H1 (cell line): ENCODE results near the gene TUBE1. TPM values are rescaled to one million over a fixed set of nuclear protein-coding genes. Genes with fewer than 3 reads are reported as not detected.

Source experiments
- CTCF ChIA-PET: fragments of 300-600 bp; sonication (Branson Sonifier 250); formaldehyde crosslinking; loops from one replicate; lab custom pipeline; 2021; ENCODE audit not compliant: partially characterized antibody; lab: Charles Lee
- POLR2A ChIA-PET: fragments of 300-600 bp; sonication (Branson Sonifier 250); formaldehyde crosslinking; loops from one replicate; lab custom pipeline; 2021; ENCODE audit warnings: inconsistent platforms; ENCODE audit not compliant: partially characterized antibody; lab: Charles Lee
- DNase-seq, 2 experiments: peaks; one replicate each; pipeline versions ENCODE4 v3.0.0 to v3.0.0-alpha.2; 2010 to 2022; ENCODE audit warnings: low spot score in 2 of 2, low read depth in 1 of 2, mixed read lengths in 1 of 2
- FAIRE-seq: peaks from 2 replicates; lab custom pipeline; 2011; peaks lifted over from hg19 to GRCh38; lab: Jason Lieb, UNC
- H2AFZ ChIP-seq: 2 replicates; pipeline ENCODE4 v1.8.1; 2012; ENCODE audit warnings: low read length, inconsistent platforms
- H2AK5ac ChIP-seq: 2 replicates; pipeline ENCODE4 v1.6.1; 2013; ENCODE audit warnings: low read depth, low read length
- H2BK120ac ChIP-seq: replicated peaks from 2 replicates; pipeline ENCODE3; 2013; ENCODE audit warnings: low read depth, low read length, inconsistent platforms
- H2BK12ac ChIP-seq: 2 replicates; pipeline ENCODE4 v1.6.1; 2013; ENCODE audit warnings: low read depth, low read length
- H2BK15ac ChIP-seq: 2 replicates; pipeline ENCODE4 v1.6.1; 2013; ENCODE audit warnings: low read length
- H2BK20ac ChIP-seq: 2 replicates; pipeline ENCODE4 v1.6.1; 2013; ENCODE audit warnings: low read length
- H2BK5ac ChIP-seq: 2 replicates; pipeline ENCODE4 v1.6.1; 2013; ENCODE audit warnings: low read depth, low read length
- H3K14ac ChIP-seq: 2 replicates; pipeline ENCODE4 v1.6.1; 2013; ENCODE audit warnings: inconsistent platforms; ENCODE audit not compliant: insufficient read length
- H3K18ac ChIP-seq: 2 replicates; pipeline ENCODE4 v1.6.1; 2013; ENCODE audit warnings: low read length; ENCODE audit errors: extremely low read depth
- H3K23ac ChIP-seq: 2 replicates; pipeline ENCODE4 v1.6.1; 2013; ENCODE audit warnings: inconsistent platforms; ENCODE audit not compliant: insufficient read length
- H3K23me2 ChIP-seq: 2 replicates; pipeline ENCODE4 v1.6.1; 2013; ENCODE audit warnings: low read depth, low read length
- H3K27ac ChIP-seq: 2 replicates; pipeline ENCODE4 v1.6.1; 2011; ENCODE audit warnings: low read depth, low read length, inconsistent platforms
- H3K27me3 ChIP-seq, 4 experiments: replicated peaks in 1 of 4; 1 replicate in 1 of 4; 2 replicates in 3 of 4; pipeline versions ENCODE4 v1.6.1 to v1.8.1; 2011 to 2013; ENCODE audit warnings: low read length in 3 of 4, mild to moderate bottlenecking in 3 of 4, inconsistent platforms in 2 of 4, mixed read lengths in 2 of 4, moderate library complexity in 1 of 4; ENCODE audit not compliant: control insufficient read depth in 3 of 4, insufficient read depth in 3 of 4; ENCODE audit errors: extremely low read depth in 1 of 4
- H3K36me3 ChIP-seq, 4 experiments: 2 replicates each; pipeline versions ENCODE4 v1.6.1 to v1.8.1; 2011 to 2013; ENCODE audit warnings: mild to moderate bottlenecking in 4 of 4, low read length in 3 of 4, moderate library complexity in 2 of 4, control low read depth in 1 of 4, inconsistent platforms in 1 of 4; ENCODE audit not compliant: insufficient read depth in 4 of 4, control insufficient read depth in 2 of 4
- H3K4ac ChIP-seq: replicated peaks from 2 replicates; pipeline ENCODE3; 2013; ENCODE audit warnings: low read length, low read depth, mixed read lengths, inconsistent platforms; ENCODE audit not compliant: insufficient read length
- H3K4me1 ChIP-seq, 4 experiments: replicated peaks in 1 of 4; 1 replicate in 1 of 4; 2 replicates in 3 of 4; pipeline versions ENCODE4 v1.6.1 to v1.8.1; 2011 to 2013; ENCODE audit warnings: low read length in 3 of 4, inconsistent platforms in 2 of 4, mixed read lengths in 1 of 4; ENCODE audit not compliant: insufficient read depth in 4 of 4, control insufficient read depth in 3 of 4
- H3K4me2 ChIP-seq, 2 experiments: 2 replicates each; pipeline versions ENCODE4 v1.6.1 to v1.8.1; 2011 to 2013; ENCODE audit warnings: low read depth in 2 of 2, low read length in 2 of 2, control low read depth in 1 of 2, inconsistent platforms in 1 of 2, mild to moderate bottlenecking in 1 of 2; ENCODE audit not compliant: insufficient read depth in 1 of 2
- H3K4me3 ChIP-seq, 4 experiments: fragments of 200-600, 300-600 bp in 1 of 4; sonication (generic), shearing (Covaris generic), sonication (Bioruptor Twin) in 1 of 4; 2 replicates each; pipeline versions ENCODE4 v1.5.1 to v1.8.1; 2011 to 2016; ENCODE audit warnings: low read length in 4 of 4, low read depth in 3 of 4, control low read depth in 2 of 4, inconsistent platforms in 2 of 4, mild to moderate bottlenecking in 2 of 4, mixed read lengths in 1 of 4, moderate library complexity in 1 of 4; ENCODE audit not compliant: insufficient read depth in 2 of 4; ENCODE audit errors: extremely low read depth in 1 of 4
- H3K56ac ChIP-seq: replicated peaks from 2 replicates; pipeline ENCODE3; 2013; ENCODE audit warnings: low read depth, mild to moderate bottlenecking, mixed read lengths, low read length, inconsistent platforms; ENCODE audit not compliant: insufficient read length
- H3K79me1 ChIP-seq: 2 replicates; pipeline ENCODE4 v1.6.1; 2013; ENCODE audit warnings: low read depth, low read length, control low read depth
- H3K79me2 ChIP-seq, 2 experiments: 2 replicates each; pipeline versions ENCODE4 v1.6.1 to v1.8.1; 2012 to 2013; ENCODE audit warnings: low read length in 2 of 2, mild to moderate bottlenecking in 2 of 2, inconsistent platforms in 1 of 2; ENCODE audit not compliant: insufficient read depth in 2 of 2, control insufficient read depth in 1 of 2
- H3K9ac ChIP-seq, 4 experiments: replicated peaks in 1 of 4; 1 replicate in 1 of 4; 2 replicates in 3 of 4; pipeline versions ENCODE4 v1.6.1 to v1.8.1; 2011 to 2013; ENCODE audit warnings: low read depth in 3 of 4, low read length in 3 of 4, control low read depth in 2 of 4, mild to moderate bottlenecking in 2 of 4, moderate library complexity in 2 of 4, inconsistent platforms in 1 of 4; ENCODE audit errors: extremely low read depth in 1 of 4
- H3K9me3 ChIP-seq, 2 experiments: 2 replicates each; pipeline versions ENCODE4 v1.6.1 to v1.8.1; 2012 to 2013; ENCODE audit warnings: mild to moderate bottlenecking in 2 of 2, moderate library complexity in 2 of 2, control low read depth in 1 of 2, inconsistent platforms in 1 of 2, low read depth in 1 of 2, low read length in 1 of 2, mixed read lengths in 1 of 2; ENCODE audit not compliant: insufficient read depth in 2 of 2
- H4K20me1 ChIP-seq, 2 experiments: replicated peaks in 1 of 2; 2 replicates each; pipeline versions ENCODE3 to v1.8.1; 2011 to 2013; ENCODE audit warnings: inconsistent platforms in 2 of 2, low read length in 2 of 2, mild to moderate bottlenecking in 1 of 2; ENCODE audit not compliant: insufficient read depth in 2 of 2, control insufficient read depth in 1 of 2
- H4K5ac ChIP-seq: 2 replicates; pipeline ENCODE4 v1.6.1; 2013; ENCODE audit warnings: low read length, low read depth, mixed read lengths, inconsistent platforms; ENCODE audit not compliant: insufficient read length
- H4K8ac ChIP-seq: 2 replicates; pipeline ENCODE4 v1.8.0; 2013; ENCODE audit warnings: mild to moderate bottlenecking, moderate library complexity, low read length, inconsistent platforms; ENCODE audit not compliant: insufficient read depth; ENCODE audit errors: extremely low read depth
- H4K91ac ChIP-seq: replicated peaks from 2 replicates; pipeline ENCODE3; 2013; ENCODE audit warnings: low read length, mixed read lengths, inconsistent platforms; ENCODE audit not compliant: insufficient read length
- RXRA ChIP-seq: IDR thresholded peaks from 2 replicates; pipeline ENCODE4 v1.6.1; 2011; ENCODE audit warnings: low read depth, mild to moderate bottlenecking, low read length, moderate library complexity; ENCODE audit not compliant: insufficient read depth
- SP4 ChIP-seq: IDR thresholded peaks from 2 replicates; pipeline ENCODE4 v1.6.1; 2012; ENCODE audit warnings: low read length, inconsistent platforms
- YY1 ChIP-seq: IDR thresholded peaks from 2 replicates; pipeline ENCODE4 v1.6.1; 2011; ENCODE audit warnings: low read depth, mild to moderate bottlenecking, low read length
- ZNF274 ChIP-seq: IDR thresholded peaks from 2 replicates; pipeline ENCODE4 v1.7.0; 2012; ENCODE audit warnings: low read length, borderline replicate concordance; ENCODE audit errors: extremely low read depth
- WGBS, 2 experiments: shearing (Covaris generic) in 1 of 2; methylation state at CpG; one replicate each; pipeline versions ENCODE4 v1.1.6 to v1.1.7; 2013 to 2015; ENCODE audit warnings: low lambda C conversion rate in 2 of 2, mixed read lengths in 2 of 2, inconsistent platforms in 1 of 2, low coverage in 1 of 2, missing lambda C conversion rate in 1 of 2; ENCODE audit not compliant: insufficient replicate concordance in 2 of 2, insufficient coverage in 1 of 2, insufficient read length in 1 of 2; ENCODE audit errors: extremely low coverage in 1 of 2, missing lambda C conversion rate in 1 of 2; 5-methylcytosine and 5-hydroxymethylcytosine counted together
- polyA plus RNA-seq, 7 experiments: library from polyadenylated mRNA; depleted of rRNA in 3 of 7; stranded (reverse) in 5 of 7; unstranded in 2 of 7; fragments of >200 nt in 5 of 7; fragments of 200-250 nt in 2 of 7; gene quantifications; 1 replicate in 5 of 7; 2 replicates in 1 of 7; 4 replicates in 1 of 7; pipeline versions ENCODE4 v1.2.1 to v1.2.3, GENCODE V29; 2011 to 2013; ENCODE audit warnings: missing spikeins in 2 of 7, mixed read lengths in 2 of 7
- total RNA-seq: library from RNA; stranded (reverse); fragmentation: NEBNext Ultra II Directional; extraction: Animal tissue kit (Norgen Biotek cat#: 25700); gene quantifications from 2 replicates; pipeline ENCODE4 v1.2.1, GENCODE V29; 2021

TUBE1 gene
- total and polyA plus RNA-seq, 2 of the 8 experiments (the other 6 are each of a cell fraction or from before 2014, with no cell fraction given) = 8.0 to 15.9 TPM

GRCh38 chr6:112041535-112041934, 45.7 kb downstream of the TUBE1 start:
- no peak for DNase-seq
- Histone ChIP-seq H3K23ac (no peak overlapping the region), H3K14ac (no peak overlapping the region), H3K4ac (no peak overlapping the region), H3K56ac (no peak overlapping the region), H3K4me2 (no peak overlapping the region), H3K27ac (no peak overlapping the region), H3K9ac (no peak overlapping the region), H3K4me1 (no peaks in the 10 kb centered on the region), H3K9me3 (no peaks in the 10 kb centered on the region), H3K23me2 (no peaks in the 10 kb centered on the region; the same call in 1 of the 2 replicates), H3K36me3 (no peaks in the 10 kb centered on the region), H3K79me2 (no peaks in the 10 kb centered on the region), H2BK5ac (no peak overlapping the region), H2AK5ac (no peak overlapping the region), H4K20me1 (no peaks in the 10 kb centered on the region), H4K8ac (no peak overlapping the region), H2BK20ac (no peak overlapping the region), H3K79me1 (no peaks in the 10 kb centered on the region), H2AFZ (0 out of 2 replicates have a peak overlapping the region, but pooled peaks have one; percentile 6), H3K27me3 (no peaks in the 10 kb centered on the region), H4K91ac (no peak overlapping the region), H3K18ac (no peak overlapping the region), H4K5ac (no peak overlapping the region), H3K4me3 (no peak overlapping the region), H2BK12ac (peak overlapping the region; percentile 51; the same call in 1 of the 2 replicates), H2BK120ac (no peak overlapping the region), H2BK15ac (no peak overlapping the region)
- POLR2A ChIA-PET = interaction anchor here (1.0 kb wide), 1 partner anchor 332 kb away, joined by 4 read pairs; no protein-coding TSS in a partner anchor
- FAIRE-seq = no peak
- TF ChIP-seq SP4 (no peak), ZNF274 (no peak), YY1 (no peak), RXRA (no peak)
- 89% methylated on average over 3 of the region's 3 CpGs; no CpG with 5 or more reads in 1 of the 2 experiments for WGBS, 2 experiments
- CTCF ChIA-PET = interaction anchor here (0.5 to 9.7 kb wide), 37 partner anchors 9 to 1906 kb away, joined by 3 to 102 read pairs (median 4); partner anchors contain the start of genes CCN6, FYN and TRAF3IP2
